Left renal pelvis (tissue), 4 donors: Measurements from ENCODE around the gene KIAA1143. TPM values are rescaled to one million over a fixed set of nuclear protein-coding genes. Genes with fewer than 3 reads are reported as not detected.
A peak's percentile ranks its signal among the peaks of the same experiment; 100 is the strongest.

Experiments
- DNase-seq, 4 donors: peaks; one replicate each; pipeline ENCODE4 v3.0.0-alpha.2; 2013; ENCODE audit warnings: low read depth in 4 of 4, low spot score in 3 of 4
- polyA plus RNA-seq, 4 donors: library from polyadenylated mRNA; unstranded; fragments of 120-200 nt; gene quantifications; one replicate each; pipeline ENCODE4 v1.2.1, GENCODE V29; 2013; ENCODE audit not compliant: insufficient read length in 4 of 4

Gene KIAA1143
- polyA plus RNA-seq: 10 to 100 TPM; 49.7 to 75.7 (median 60.3) TPM

DNA sequence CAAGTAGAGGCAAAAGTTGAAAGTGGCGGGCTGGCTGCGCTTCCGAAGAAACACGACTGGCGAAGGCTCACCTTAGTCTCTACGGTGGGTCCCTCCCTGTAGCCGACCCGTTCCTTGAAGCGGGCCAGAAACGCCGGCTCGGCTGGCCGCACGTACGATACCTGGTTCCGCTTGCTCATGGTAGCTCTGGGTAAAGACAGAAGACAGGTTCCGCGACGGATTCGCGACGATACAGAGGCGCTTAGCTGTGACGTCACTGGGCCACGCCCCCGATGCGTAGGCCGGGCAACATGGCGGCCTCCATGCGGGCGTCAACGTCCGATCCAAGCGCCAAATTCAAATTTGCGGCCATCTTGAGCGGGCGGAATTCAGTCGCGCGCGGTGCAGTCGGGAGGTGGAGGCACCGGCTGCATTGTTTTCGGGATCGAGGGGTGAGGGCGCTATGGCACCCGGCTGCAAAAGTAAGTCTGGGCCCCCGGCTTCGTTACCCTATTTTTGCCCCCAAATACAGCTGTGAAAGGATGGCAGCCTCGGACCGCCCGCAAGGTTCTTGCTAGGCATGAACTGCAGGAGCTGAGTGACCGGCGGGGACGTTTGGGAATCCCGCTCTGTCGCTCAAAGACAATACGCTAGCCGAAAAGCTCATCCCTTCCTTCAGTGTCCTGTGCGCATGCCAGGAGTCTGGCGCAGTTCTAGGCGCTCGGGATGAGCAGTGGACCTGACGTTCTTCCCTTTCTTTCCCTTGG lies at the start of gene KIAA1143, which contains the start of gene KIF15:
Gene KIAA1143 (minus strand): TSS at position 196 of the 746 bp plus-strand sequence. CDS start 17 bp downstream, at position 179.
Gene KIF15 (plus strand): TSS at position 371 of the 746 bp plus-strand sequence. CDS start 72 bp downstream, at position 443.
- peak; percentile 87 to 94 (median 94) for DNase-seq

DNA sequence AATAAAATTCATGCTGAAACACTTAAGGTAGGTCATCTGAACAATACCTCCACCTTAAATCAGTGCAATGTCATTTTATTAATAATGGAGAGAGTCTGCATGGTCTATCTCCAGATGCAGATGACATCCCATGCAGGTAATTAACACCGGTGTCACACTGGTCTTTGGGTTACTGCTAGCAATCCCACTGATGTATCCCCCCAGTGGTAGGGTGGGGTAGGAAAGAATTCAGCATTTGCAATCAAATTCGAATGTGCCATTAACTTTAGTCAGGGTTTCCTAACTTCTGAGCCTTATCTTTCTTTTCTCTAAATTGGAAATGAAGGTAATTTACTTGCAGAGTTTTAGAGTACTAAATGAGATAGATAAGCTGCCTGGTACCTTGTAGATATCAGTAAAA lies 44.5 kb upstream of the KIAA1143 start:
- DNase-seq: no peak

DNA sequence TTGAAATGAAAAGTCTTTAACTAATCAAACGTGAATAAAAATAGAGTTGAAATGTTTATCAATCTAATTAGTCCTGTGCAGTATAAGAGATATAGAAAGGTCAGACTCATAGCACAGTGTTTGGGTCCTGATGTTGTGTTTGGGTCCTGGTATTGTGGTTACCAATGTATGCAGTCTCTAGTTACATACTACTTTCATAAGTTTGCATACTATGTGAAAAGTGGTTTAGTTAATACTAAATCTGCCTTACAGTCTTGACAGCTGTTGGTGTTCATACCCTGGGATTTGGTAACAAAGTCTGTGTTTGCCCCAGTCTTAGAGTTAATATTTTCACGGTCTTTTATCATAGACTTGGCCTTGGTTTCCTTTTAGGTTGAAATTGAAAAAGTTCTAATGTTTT lies 41.9 kb upstream of the KIAA1143 start:
- no peak for DNase-seq

DNA sequence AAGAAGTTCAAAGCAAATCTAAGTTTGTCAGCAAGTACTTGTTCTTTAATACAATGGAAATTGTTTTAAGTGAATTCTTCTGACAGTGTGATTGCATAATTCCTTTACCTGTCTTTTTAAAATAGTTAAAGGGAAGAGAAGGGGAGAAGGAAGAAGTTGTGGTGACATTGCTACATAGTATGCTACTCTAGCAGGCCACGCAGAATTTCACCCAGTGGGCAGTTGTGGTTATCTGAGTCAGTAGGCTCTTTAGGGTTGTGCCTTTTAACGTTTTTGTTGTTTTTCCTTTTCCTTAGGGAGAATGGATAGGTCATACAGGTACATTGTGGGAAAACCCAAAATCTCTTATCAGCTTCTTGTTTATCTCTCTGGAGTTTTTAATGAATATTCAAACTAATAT lies 40.6 kb upstream of the KIAA1143 start:
- no peak for DNase-seq

DNA sequence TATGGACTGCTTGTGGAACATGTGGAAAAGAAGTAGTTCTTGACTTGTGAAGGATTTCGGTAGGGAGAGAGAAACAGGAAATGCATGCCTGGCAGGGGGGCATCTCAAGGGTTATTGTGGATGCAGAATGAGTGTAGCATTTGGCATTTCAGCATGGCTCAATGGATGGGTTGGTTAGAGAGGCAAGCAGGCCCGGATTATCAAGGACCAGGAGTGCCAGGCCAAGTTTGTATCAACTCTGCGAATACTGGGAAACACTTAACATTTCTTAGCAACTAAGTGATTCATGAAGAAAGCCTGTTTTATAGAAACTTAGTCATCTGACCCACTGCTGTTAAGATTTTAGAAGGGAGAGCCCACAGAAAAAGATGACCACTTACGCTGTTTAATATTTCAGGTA lies 33.8 kb upstream of the KIAA1143 start:
- no peak for DNase-seq

DNA sequence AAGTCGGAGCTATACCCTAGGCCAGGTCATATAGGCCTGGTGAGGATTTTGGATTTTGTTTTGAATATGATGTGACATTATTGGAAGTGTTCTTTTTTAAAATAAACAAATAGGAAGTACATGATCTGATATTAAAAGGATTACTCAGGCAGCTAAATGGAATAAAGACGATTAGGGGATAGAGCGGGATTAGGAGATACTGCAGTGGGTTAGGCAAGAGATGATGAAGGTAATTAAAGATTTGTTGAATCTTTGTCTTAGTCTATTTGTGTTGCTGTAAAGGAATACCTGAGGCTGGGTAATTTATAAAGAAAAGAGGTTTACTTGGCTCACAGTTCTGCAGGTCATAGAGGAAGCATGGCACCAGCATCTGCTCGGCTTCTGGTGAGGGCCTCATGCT lies 21.5 kb upstream of the KIAA1143 start:
- DNase-seq: no peak

DNA sequence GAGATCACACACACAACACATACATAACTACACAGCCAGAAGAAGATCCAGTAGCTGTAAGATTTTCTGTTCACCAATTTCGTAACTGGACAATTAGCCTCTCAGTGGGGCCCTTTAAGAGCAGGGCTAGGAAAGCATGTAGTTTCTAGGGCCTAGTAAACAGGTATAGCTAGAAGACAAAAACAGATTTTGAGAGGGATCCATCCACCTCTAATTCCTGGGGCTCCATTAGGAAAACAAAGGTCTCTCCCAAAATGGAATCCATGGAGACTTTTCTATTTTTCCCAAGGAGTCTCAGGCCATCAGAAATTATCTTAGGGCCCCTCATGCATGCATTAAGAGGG lies 10.7 kb upstream of the KIAA1143 start:
- DNase-seq: no peak

DNA sequence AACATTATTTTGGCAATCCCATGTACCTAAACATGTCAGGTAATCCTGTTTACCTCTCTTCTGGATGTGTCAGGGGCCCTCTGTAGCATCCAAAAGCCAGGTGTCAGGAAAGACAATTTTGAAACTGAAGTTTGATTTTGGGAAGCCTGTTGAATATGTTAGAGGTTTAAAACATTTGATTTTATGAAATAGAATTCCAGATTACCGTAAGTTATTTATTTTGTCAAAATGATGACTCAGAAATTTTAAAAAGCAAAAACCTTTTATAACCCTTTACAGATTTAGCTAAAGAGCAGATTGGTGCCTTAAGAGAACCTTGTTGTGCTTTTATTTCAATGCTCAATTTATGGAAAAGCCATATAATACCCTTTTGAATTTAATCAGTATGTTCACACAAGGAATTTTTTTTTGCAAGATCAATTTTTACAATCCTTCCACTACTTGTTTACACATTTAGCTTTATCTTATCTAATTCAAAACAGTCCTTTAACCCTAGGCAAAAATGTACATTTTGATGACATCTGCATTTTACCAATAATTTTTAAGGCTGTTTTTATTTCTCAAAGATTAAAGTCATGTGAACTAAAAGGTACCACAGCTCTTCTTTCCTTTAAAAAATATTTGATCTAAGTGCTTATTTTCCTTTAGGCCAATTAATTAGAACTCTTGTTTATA lies 10.1 kb upstream of the KIAA1143 start:
- no peak for DNase-seq

DNA sequence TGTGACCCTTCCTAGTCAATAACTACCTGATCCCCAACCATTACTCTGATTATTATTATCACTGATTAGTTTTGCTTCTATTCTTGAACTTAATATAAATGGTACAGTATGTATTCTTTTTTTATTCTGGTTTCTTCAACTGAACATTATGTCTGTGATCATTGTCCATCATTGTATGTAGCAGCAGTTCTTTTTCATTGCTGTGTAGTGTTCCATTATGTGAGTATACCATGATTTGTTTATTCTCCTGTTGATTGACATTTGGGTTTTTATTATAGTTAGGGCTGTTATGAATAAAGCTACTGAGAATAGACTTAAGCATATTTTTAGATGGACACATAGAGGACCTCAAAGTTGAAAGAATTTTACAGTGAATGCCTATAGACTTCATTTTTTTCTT lies 2.8 kb upstream of the KIAA1143 start:
- DNase-seq: no peak

DNA sequence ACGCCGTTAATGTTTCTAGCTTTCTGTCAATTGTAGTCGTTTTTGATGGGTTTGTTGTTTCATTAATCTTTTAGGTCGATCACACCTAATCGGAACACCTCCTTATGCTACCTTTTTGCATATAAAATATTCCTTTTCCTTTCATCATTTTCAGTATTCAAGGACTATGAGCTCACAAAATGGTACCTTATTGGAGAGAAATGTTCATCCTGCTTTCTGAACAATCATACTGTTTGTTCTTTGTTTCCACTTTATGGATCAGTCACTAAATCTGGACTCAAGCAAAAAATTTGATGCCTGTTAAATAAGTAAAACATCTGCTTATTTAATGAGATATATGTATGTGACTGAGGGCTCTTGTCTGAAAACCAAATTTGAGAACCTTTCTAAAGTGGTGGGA lies 1.3 kb upstream of the KIAA1143 start:
- DNase-seq: no peak

DNA sequence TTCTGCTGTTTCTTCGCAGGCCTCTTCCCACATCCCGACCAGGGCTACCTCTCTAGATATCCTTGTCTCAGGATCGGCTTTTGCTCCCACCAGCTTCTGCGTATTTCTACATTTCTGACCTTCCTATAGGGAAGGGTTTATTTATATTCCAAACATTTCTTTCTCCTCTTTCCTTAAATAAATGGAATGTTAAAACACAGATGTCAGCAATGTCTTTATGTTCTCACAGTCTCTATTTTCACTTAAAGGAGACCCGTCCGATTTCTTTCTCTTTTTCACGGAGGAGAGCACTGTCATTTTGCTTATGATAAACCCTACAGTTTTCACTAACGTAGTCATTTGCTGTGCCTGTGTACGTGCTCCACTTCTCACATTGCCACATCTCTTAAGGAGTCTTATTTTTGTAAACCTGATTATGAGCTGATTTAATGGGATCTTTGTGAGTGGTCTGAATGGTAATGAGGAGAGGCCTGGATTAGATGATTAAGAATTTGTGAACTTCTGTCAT lies 805 bp upstream of the KIAA1143 start:
- DNase-seq: peak in 2 of 4 donors; percentile 1 to 12

DNA sequence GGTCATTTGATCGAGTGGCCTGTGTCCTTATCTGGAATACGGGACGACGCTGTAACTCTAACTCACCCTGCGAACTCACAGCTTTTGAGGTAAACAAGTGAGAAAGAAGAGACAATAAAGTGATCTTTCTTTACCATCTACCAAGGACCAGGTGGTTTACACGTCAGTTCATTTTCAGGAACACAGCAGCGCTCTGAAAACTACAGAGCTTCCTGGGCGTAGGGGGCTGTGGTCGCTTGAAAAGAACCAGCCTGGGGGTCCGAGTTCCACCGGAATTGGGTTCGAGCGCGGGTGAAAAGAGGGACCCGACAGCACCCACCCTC lies 357 bp downstream of the KIAA1143 start:
- peak in 1 of 4 donors; percentile 1 for DNase-seq

DNA sequence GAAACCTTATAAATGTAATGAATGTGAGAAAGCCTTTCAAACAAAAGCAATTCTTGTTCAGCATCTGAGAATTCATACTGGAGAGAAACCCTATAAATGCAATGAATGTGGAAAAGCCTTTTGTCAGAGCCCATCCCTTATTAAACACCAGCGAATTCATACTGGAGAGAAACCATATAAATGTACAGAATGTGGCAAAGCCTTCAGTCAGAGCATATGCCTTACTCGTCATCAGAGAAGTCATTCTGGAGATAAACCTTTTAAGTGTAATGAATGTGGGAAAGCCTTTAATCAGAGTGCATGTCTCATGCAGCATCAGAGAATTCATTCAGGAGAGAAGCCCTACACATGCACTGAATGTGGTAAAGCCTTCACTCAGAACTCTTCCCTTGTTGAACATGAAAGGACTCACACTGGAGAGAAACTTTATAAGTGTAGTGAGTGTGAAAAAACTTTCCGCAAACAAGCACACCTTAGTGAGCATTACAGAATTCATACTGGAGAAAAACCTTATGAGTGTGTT lies 26.7 kb downstream of the KIAA1143 start:
- DNase-seq: no peak

DNA sequence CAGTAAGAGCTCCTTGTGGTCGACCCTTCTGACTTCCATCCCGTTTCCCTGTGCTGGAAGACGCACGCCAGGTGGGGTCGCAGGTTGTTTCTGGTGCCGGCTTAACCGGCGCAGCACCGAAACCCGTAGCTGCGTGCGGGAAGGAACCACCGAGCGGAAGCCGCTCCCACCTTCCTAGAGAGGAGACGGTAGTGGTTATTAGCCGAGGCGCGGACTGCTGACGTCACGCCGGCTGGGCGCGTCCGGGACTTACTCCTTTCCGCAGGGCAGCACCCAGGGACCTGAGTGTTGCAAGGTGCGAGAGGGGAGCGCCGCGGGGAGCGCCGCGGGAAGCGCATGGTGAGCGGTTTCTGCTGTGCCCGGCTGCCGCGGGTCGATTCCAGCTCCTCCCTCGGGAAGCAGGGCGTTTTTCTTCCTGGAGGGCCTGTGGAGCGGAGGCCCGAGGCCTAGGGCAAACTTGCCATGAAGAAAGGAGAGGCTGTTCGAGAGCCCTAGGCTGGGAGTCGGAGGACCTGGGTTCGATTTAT lies 32.0 kb downstream of the KIAA1143 start, which contains the start of gene ZNF501:
Gene ZNF501 (plus strand): TSS at position 252 of the 527 bp plus-strand sequence. CDS start 4,787 bp downstream, outside the sequence.
- DNase-seq: peak; percentile 81 to 89 (median 84)

DNA sequence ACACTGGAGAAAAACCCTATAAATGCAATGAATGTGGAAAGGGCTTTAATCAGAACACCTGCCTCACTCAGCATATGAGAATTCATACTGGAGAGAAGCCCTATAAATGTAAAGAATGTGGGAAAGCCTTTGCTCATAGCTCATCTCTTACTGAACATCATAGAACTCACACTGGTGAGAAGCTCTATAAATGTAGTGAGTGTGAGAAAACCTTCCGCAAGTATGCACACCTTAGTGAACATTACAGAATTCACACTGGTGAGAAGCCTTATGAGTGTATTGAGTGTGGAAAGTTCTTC lies 39.4 kb downstream of the KIAA1143 start:
- DNase-seq: no peak

DNA sequence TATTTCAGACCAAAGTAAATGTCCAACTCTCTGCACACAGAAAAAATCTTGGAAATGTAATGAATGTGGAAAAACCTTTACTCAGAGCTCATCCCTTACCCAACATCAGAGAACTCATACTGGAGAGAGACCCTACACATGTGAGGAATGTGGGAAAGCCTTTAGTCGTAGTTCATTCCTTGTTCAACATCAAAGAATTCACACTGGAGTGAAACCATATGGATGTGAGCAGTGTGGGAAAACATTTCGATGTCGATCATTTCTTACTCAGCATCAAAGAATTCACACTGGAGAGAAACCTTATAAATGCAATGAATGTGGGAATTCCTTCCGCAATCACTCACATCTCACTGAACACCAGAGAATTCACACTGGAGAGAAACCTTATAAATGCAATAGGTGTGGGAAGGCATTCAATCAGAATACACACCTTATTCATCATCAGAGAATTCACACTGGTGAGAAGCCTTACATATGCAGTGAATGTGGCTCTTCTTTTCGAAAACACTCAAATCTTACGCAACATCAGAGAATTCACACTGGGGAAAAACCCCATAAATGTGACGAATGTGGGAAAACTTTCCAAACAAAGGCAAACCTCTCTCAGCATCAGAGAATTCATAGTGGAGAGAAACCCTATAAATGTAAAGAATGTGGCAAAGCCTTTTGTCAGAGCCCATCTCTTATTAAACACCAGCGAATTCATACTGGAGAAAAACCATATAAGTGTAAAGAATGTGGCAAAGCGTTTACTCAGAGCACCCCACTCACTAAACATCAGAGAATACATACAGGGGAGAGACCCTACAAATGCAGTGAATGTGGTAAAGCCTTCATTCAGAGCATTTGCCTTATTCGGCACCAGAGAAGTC lies 40.0 kb downstream of the KIAA1143 start:
- no peak for DNase-seq

DNA sequence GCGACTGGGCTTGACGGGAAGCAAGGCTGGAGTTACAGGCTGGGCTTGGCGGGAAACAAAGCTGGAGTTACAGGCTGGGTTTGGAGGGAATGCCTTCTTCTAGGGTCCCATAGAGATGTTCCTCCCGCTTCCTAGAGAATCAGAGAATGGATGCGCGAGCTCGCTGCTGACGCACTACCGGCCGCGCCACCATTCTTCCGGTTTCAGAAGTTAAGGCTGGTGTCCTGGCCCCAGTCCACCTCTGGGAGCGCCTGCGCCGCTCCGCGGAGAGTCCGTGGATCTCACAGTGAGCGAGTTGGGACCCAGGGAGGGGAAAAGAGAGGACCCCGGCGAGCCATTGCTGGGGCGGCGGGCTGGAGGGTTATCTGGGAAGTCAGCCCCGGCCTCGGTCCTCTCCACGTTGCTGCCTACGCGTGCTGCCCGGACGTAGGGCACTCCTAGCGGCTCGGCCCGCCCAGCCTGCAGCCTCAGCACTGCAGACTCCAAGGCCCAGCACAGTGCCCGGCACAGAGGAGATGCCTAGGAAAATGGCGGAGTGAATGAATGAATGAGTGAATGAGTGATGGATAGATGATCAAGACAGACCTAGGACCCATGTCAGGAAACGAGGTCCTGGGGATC lies 48.9 kb downstream of the KIAA1143 start, which contains the start of gene ZNF502:
Gene ZNF502 (plus strand): TSS at position 206 of the 621 bp plus-strand sequence. CDS start 7,602 bp downstream, outside the sequence.
- peak; percentile 75 to 87 (median 81) for DNase-seq
